ENCODE data around the gene POLG. TPM values are rescaled to one million over a fixed set of nuclear protein-coding genes. Genes with fewer than 3 reads are reported as not detected.
A peak's percentile ranks its signal among the peaks of the same experiment; 100 is the strongest.
"Not testable (repeated sequence)": the region's sequence is repeated elsewhere in the genome, so short reads cannot be mapped to it uniquely, and the experiment has no call there.

POLG gene
- total RNA-seq, 2 experiments from 2014 or later = 96.1 to 102 TPM

GRCh38 chr15:89307791-89308190 lies 26.8 kb downstream of the POLG start:
- Mint-ChIP-seq H3K27ac (no peak overlapping the region), H3K27me3 (no peaks in the 10 kb centered on the region), H3K9me3 (no peaks in the 10 kb centered on the region)

GRCh38 chr15:89307046-89307587 lies 27.5 kb downstream of the POLG start:
- H3K36me3 Mint-ChIP-seq = peaks cover 43% of the 10 kb centered on the region
- H3K27me3 Mint-ChIP-seq = no peaks in the 10 kb centered on the region
- DNase-seq = no peak

More at GRCh38 chr15:89307791-89308190, 26.8 kb downstream of the POLG start:
- peaks cover 43% of the 10 kb centered on the region for H3K36me3 Mint-ChIP-seq
- no peak for DNase-seq
- no peak overlapping the region for H3K4me3 Mint-ChIP-seq
- peaks cover 2% of the 10 kb centered on the region for H3K4me1 Mint-ChIP-seq

GRCh38 chr15:89305395-89305794 lies 29.2 kb downstream of the POLG start:
- H3K27me3 Mint-ChIP-seq = no peaks in the 10 kb centered on the region

More at GRCh38 chr15:89307046-89307587, 27.5 kb downstream of the POLG start:
- Mint-ChIP-seq H3K4me1 (peaks cover 2% of the 10 kb centered on the region), H3K9me3 (no peaks in the 10 kb centered on the region), H3K27ac (no peak overlapping the region), H3K4me3 (no peak overlapping the region)

GRCh38 chr15:89303986-89304385 lies 30.6 kb downstream of the POLG start:
- no peaks in the 10 kb centered on the region for H3K27me3 Mint-ChIP-seq
- no peak for DNase-seq
- H3K27ac Mint-ChIP-seq = no peak overlapping the region
- no peak overlapping the region for H3K4me3 Mint-ChIP-seq
- H3K9me3 Mint-ChIP-seq = no peaks in the 10 kb centered on the region
- peaks cover 4% of the 10 kb centered on the region for H3K4me1 Mint-ChIP-seq
- H3K36me3 Mint-ChIP-seq = peaks cover 47% of the 10 kb centered on the region

More at GRCh38 chr15:89305395-89305794, 29.2 kb downstream of the POLG start:
- H3K4me1 Mint-ChIP-seq = peaks cover 4% of the 10 kb centered on the region
- H3K36me3 Mint-ChIP-seq = peaks cover 47% of the 10 kb centered on the region
- no peaks in the 10 kb centered on the region for H3K9me3 Mint-ChIP-seq
- no peak overlapping the region for H3K27ac Mint-ChIP-seq
- no peak for DNase-seq
- H3K4me3 Mint-ChIP-seq = no peak overlapping the region

- Mint-ChIP-seq H3K4me3 (no peak overlapping the region), H3K36me3 (peaks cover 52% of the 10 kb centered on the region), H3K27ac (peak overlapping the region; percentile 68), H3K4me1 (peaks cover 4% of the 10 kb centered on the region), H3K27me3 (no peaks in the 10 kb centered on the region), H3K9me3 (no peaks in the 10 kb centered on the region)
- no peak for DNase-seq
Observed at GRCh38 chr15:89301304-89302089, 33.1 kb downstream of the POLG start.

GRCh38 chr15:89299896-89300295 lies 34.7 kb downstream of the POLG start:
- Mint-ChIP-seq H3K4me3 (no peak overlapping the region), H3K27ac (no peak overlapping the region), H3K36me3 (peaks cover 50% of the 10 kb centered on the region), H3K4me1 (peaks cover 4% of the 10 kb centered on the region), H3K9me3 (no peaks in the 10 kb centered on the region), H3K27me3 (no peaks in the 10 kb centered on the region)
- no peak for DNase-seq

GRCh38 chr15:89293012-89293411 lies 41.6 kb downstream of the POLG start:
- Mint-ChIP-seq H3K4me3 (no peak overlapping the region), H3K9me3 (no peaks in the 10 kb centered on the region), H3K36me3 (peaks cover 61% of the 10 kb centered on the region), H3K4me1 (no peaks in the 10 kb centered on the region), H3K27me3 (no peaks in the 10 kb centered on the region), H3K27ac (no peak overlapping the region)
- no peak for DNase-seq

- Mint-ChIP-seq H3K4me3 (no peak overlapping the region), H3K4me1 (no peaks in the 10 kb centered on the region), H3K27ac (no peak overlapping the region), H3K9me3 (no peaks in the 10 kb centered on the region), H3K27me3 (no peaks in the 10 kb centered on the region), H3K36me3 (peaks cover 58% of the 10 kb centered on the region)
- no peak for DNase-seq
Observed at GRCh38 chr15:89291934-89292438, 42.6 kb downstream of the POLG start.

- Mint-ChIP-seq H3K27ac (no peak overlapping the region), H3K9me3 (no peaks in the 10 kb centered on the region), H3K4me1 (no peaks in the 10 kb centered on the region), H3K4me3 (no peak overlapping the region), H3K36me3 (peaks cover 39% of the 10 kb centered on the region), H3K27me3 (no peaks in the 10 kb centered on the region)
- no peak for DNase-seq
Observed at GRCh38 chr15:89283201-89283600, 51.4 kb downstream of the POLG start.

GRCh38 chr15:89282631-89283030 lies 52.0 kb downstream of the POLG start:
- no peak for DNase-seq
- Mint-ChIP-seq H3K4me1 (no peaks in the 10 kb centered on the region), H3K27me3 (no peaks in the 10 kb centered on the region), H3K27ac (no peak overlapping the region), H3K4me3 (no peak overlapping the region), H3K36me3 (peaks cover 41% of the 10 kb centered on the region), H3K9me3 (no peaks in the 10 kb centered on the region)

GRCh38 chr15:89278307-89278706 lies 56.3 kb downstream of the POLG start:
- Mint-ChIP-seq H3K9me3 (no peaks in the 10 kb centered on the region), H3K27me3 (no peaks in the 10 kb centered on the region), H3K36me3 (peaks cover 29% of the 10 kb centered on the region), H3K27ac (no peak overlapping the region), H3K4me1 (no peaks in the 10 kb centered on the region), H3K4me3 (no peak overlapping the region)
- no peak for DNase-seq

- H3K27me3 Mint-ChIP-seq, H3K4me1 Mint-ChIP-seq, H3K9me3 Mint-ChIP-seq, H3K27ac Mint-ChIP-seq, H3K4me3 Mint-ChIP-seq, DNase-seq: not testable (repeated sequence)
- peaks cover 29% of the 10 kb centered on the region for H3K36me3 Mint-ChIP-seq
Observed at GRCh38 chr15:89277281-89277680, 57.3 kb downstream of the POLG start.

Other genes with a start within 250 kb of the POLG start
- gene ABHD2, start 246.4 kb downstream of the POLG start, total RNA-seq = 10 to 100 TPM; 47.6 to 49.2 TPM
- not detected for gene RLBP1, start 113.2 kb downstream of the POLG start, total RNA-seq
- gene FANCI, start 90.8 kb downstream of the POLG start, total RNA-seq = 100 to 1,000 TPM; 169 to 174 TPM
- gene RHCG, start 161.8 kb upstream of the POLG start, total RNA-seq = not detected
- 10 to 100 TPM; 22.5 to 23.1 TPM for gene TICRR, start 240.6 kb upstream of the POLG start, total RNA-seq

Measured in activated naive CD8-positive, alpha-beta T cell treated with anti-CD3 and anti-CD28 coated beads for 36 hours (primary cell).